Left lung (tissue), 10 donors: ENCODE data around the gene SLC6A8. TPM values are rescaled to one million over a fixed set of nuclear protein-coding genes. Genes with fewer than 3 reads are reported as not detected.
"Not testable (repeated sequence)": the region's sequence is repeated elsewhere in the genome, so short reads cannot be mapped to it uniquely, and the experiment has no call there.

Experiments used
- ATAC-seq: fragments of 200-7000 bp; cut with Tn5 transposase; one replicate; pipeline ENCODE4 v1.9.1; 2020; ENCODE audit warnings: moderate library complexity
- DNase-seq, 4 donors: peaks; one replicate each; pipeline ENCODE4 v3.0.0-alpha.2; 2013 to 2020
- H3K27ac ChIP-seq, 2 donors: fragments of 200-600 bp; sonication (generic) in 1 of 2; one replicate each; pipeline versions ENCODE4 v1.5.0 to v1.8.0; 2020 to 2021
- H3K27me3 ChIP-seq, 2 donors: fragments of 200-600 bp; sonication (generic) in 1 of 2; one replicate each; pipeline versions ENCODE4 v1.5.0 to v1.8.0; 2020 to 2021
- H3K36me3 ChIP-seq, 2 donors: fragments of 200-600 bp; sonication (generic) in 1 of 2; one replicate each; pipeline versions ENCODE4 v1.5.0 to v1.8.0; 2020 to 2021
- H3K4me1 ChIP-seq, 2 donors: fragments of 200-600 bp; one replicate each; pipeline ENCODE4 v1.8.0; 2021
- H3K4me3 ChIP-seq, 2 donors: fragments of 200-600 bp; sonication (generic) in 1 of 2; one replicate each; pipeline versions ENCODE4 v1.5.0 to v1.8.0; 2020 to 2021; ENCODE audit warnings: mild to moderate bottlenecking in 1 of 2
- H3K9me3 ChIP-seq, 2 donors: fragments of 200-600 bp; sonication (generic) in 1 of 2; one replicate each; pipeline versions ENCODE4 v1.5.0 to v1.8.0; 2020 to 2021
- CTCF ChIP-seq, 2 donors: fragments of 200-600 bp; sonication (generic) in 1 of 2; IDR thresholded peaks; one replicate each; pipeline versions ENCODE4 v1.5.0 to v1.8.0; 2021; ENCODE audit warnings: antibody characterized with exemption in 2 of 2
- intact Hi-C, 2 donors: fragments of 100-400 bp; cut with DNase I; formaldehyde crosslinking; loops; one replicate each; pipeline versions ENCODE4 v1.11.2 to v1.14.2; 2022
- polyA plus RNA-seq, 6 donors: library from polyadenylated mRNA; unstranded; fragments of 120-200 nt; gene quantifications; one replicate each; pipeline ENCODE4 v1.2.1, GENCODE V29; 2013; ENCODE audit not compliant: insufficient read length in 6 of 6
- total RNA-seq, 2 donors: library from RNA; stranded (reverse); fragmentation: NEBNext Ultra II Directional; extraction: Animal tissue kit (Norgen Biotek cat#: 25700); gene quantifications; one replicate each; pipeline ENCODE4 v1.2.1, GENCODE V29; 2021
- donor health status: DM: no; HTN: yes; CAD: no.
- donor health status: DM: no; HTN: no; CAD: no.

SLC6A8 gene
- total and polyA plus RNA-seq, 8 donors: 6.8 to 12.1 (median 10.2) TPM

- TF ChIP-seq CTCF (IDR thresholded peaks at IDR 0.05): no peak
- intact Hi-C loops: no loop called here
- H3K4me3 ChIP-seq: peak overlapping the region in 1 of 2 donors; percentile 71
- H3K27ac ChIP-seq: peak overlapping the region; percentile 82 to 89
- no peaks in the 10 kb centered on the region for H3K9me3 ChIP-seq
- DNase-seq: peak in 1 of 4 donors; percentile 52
- peaks cover 20 to 52% of the 10 kb centered on the region in 2 donors for H3K4me1 ChIP-seq
- peaks cover 0 to 4% of the 10 kb centered on the region in 2 donors for H3K36me3 ChIP-seq
- H3K27me3 ChIP-seq: no peaks in the 10 kb centered on the region
- peak; percentile 2 for ATAC-seq
Observed at GRCh38 chrX:153727123-153727931, 39.6 kb downstream of the SLC6A8 start.

- H3K27ac ChIP-seq: peak overlapping the region in 1 of 2 donors; percentile 89
- no peaks in the 10 kb centered on the region for H3K9me3 ChIP-seq
- no peak for ATAC-seq
- DNase-seq: no peak
- peaks cover 17 to 44% of the 10 kb centered on the region in 2 donors for H3K4me1 ChIP-seq
- no peaks in the 10 kb centered on the region for H3K27me3 ChIP-seq
- no peak for TF ChIP-seq CTCF (IDR thresholded peaks at IDR 0.05)
- intact Hi-C loops: no loop called here
- peaks cover 0 to 4% of the 10 kb centered on the region in 2 donors for H3K36me3 ChIP-seq
- no peak overlapping the region for H3K4me3 ChIP-seq
Observed at GRCh38 chrX:153728095-153728494, 40.4 kb downstream of the SLC6A8 start.

- no peaks in the 10 kb centered on the region for H3K9me3 ChIP-seq
- peaks cover 17 to 42% of the 10 kb centered on the region in 2 donors for H3K4me1 ChIP-seq
- H3K36me3 ChIP-seq: peaks cover 0 to 4% of the 10 kb centered on the region in 2 donors
- intact Hi-C loops: no loop called here
- no peak for ATAC-seq
- DNase-seq: no peak
- H3K27ac ChIP-seq: no peak overlapping the region
- no peaks in the 10 kb centered on the region for H3K27me3 ChIP-seq
- no peak for TF ChIP-seq CTCF (IDR thresholded peaks at IDR 0.05)
- no peak overlapping the region for H3K4me3 ChIP-seq
Observed at GRCh38 chrX:153728951-153729631, 41.4 kb downstream of the SLC6A8 start.

- peaks cover 16 to 39% of the 10 kb centered on the region in 2 donors for H3K4me1 ChIP-seq
- H3K36me3 ChIP-seq, intact Hi-C loops, DNase-seq, H3K27me3 ChIP-seq, H3K9me3 ChIP-seq, H3K27ac ChIP-seq, H3K4me3 ChIP-seq, ATAC-seq: not testable (repeated sequence)
Observed at GRCh38 chrX:153730115-153730514, 42.4 kb downstream of the SLC6A8 start.

- Histone ChIP-seq H3K27ac (no peak overlapping the region), H3K4me1 (peaks cover 9 to 27% of the 10 kb centered on the region in 2 donors), H3K4me3 (no peak overlapping the region), H3K9me3 (no peaks in the 10 kb centered on the region), H3K27me3 (no peaks in the 10 kb centered on the region), H3K36me3 (peaks cover 0 to 8% of the 10 kb centered on the region in 2 donors)
- DNase-seq: no peak
- intact Hi-C loops: no loop called here
- no peak for TF ChIP-seq CTCF (IDR thresholded peaks at IDR 0.05)
- ATAC-seq: no peak
Observed at GRCh38 chrX:153731117-153731844, 43.6 kb downstream of the SLC6A8 start.
